ENCODE data around the gene STAU1. TPM values are rescaled to one million over a fixed set of nuclear protein-coding genes. Genes with fewer than 3 reads are reported as not detected.
A peak's percentile ranks its signal among the peaks of the same experiment; 100 is the strongest.
"Not testable (repeated sequence)": the region's sequence is repeated elsewhere in the genome, so short reads cannot be mapped to it uniquely, and the experiment has no call there.

STAU1 gene, protein sequence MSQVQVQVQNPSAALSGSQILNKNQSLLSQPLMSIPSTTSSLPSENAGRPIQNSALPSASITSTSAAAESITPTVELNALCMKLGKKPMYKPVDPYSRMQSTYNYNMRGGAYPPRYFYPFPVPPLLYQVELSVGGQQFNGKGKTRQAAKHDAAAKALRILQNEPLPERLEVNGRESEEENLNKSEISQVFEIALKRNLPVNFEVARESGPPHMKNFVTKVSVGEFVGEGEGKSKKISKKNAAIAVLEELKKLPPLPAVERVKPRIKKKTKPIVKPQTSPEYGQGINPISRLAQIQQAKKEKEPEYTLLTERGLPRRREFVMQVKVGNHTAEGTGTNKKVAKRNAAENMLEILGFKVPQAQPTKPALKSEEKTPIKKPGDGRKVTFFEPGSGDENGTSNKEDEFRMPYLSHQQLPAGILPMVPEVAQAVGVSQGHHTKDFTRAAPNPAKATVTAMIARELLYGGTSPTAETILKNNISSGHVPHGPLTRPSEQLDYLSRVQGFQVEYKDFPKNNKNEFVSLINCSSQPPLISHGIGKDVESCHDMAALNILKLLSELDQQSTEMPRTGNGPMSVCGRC
- 60.4 TPM for total RNA-seq
- long read RNA-seq, transcript STAU1-203 (13 exons, 3,211 nt), result major isoform, 12 of 85 reads
- long read RNA-seq, transcript STAU1-207 (14 exons, 3,684 nt), result minor isoform, 9 of 85 reads
- long read RNA-seq, partial matches to known transcripts, result 41 of 85 reads
- long read RNA-seq, other reads (novel, unspliced or antisense), result 19 of 85 reads

DNA sequence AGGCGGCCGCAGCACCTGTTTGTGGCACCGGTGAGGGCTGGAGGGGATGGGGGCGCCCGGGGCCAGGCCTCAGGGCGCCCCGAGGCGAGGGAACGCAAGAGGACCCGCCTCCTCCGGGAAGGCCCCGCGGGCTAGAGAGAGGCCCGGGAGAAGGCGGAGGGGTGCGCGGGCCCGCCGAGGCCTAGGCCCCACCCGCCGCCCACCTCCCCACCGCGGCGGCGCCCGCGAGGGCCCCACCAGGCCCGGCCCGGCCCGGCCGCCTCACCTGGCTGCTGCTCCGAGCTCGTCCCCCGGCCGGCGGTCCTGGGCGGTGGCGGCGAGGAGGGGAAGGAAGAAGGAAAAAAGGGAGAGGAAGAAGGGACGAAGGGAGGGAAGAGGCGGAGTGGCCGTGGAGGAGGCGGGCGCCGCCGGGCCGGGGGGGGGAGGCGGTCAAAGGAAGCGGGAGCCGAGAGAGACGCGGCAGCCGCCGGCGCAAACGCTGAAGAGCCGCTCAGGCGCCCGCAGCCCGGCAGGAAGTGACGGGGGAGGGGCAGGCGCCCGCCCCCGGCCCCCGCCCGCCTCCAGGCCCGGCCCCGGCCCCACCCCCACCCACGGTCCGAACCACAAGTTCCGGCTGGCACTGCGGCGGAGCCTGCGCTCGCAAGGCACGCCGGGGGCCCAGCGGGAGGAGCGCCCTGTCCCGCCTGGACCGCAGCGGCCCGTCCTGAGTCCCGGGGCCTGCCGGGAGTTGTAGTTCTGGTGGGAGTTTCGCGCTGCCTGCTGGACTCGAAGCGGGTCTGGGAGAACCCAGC, at the start of gene STAU1:
Gene STAU1, minus strand, starts transcription at position 484 of the 791 bp plus-strand sequence. CDS start 22,133 bp downstream, outside the sequence.
- DNase-seq, result peak; percentile 98
- ATAC-seq, result peak; percentile 98
- intact Hi-C loops (cut with micrococcal nuclease), result no loop called here

DNA sequence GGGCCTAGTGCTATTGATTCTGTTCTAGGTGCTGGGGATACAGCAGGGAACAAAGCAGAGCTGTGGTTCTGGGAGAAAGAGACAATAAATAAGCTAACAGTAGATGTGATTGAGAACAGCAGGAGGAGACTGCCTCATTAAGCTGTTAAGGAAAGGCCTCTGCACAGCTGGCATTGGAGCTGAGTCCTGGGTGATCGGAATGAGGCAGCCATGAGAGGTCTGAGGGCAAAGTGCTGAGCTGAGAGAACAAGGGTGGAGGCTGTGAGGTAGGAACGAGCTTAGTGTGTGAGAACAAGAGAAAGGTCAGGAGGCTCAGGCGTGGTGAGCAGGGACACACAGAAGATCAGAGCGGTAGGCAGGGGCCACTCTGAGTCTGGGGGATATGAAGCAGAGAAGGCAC, 49.4 kb upstream of the STAU1 start:
- ATAC-seq (no peak), DNase-seq (no peak)
- intact Hi-C loops (cut with micrococcal nuclease), result no loop called here

DNA sequence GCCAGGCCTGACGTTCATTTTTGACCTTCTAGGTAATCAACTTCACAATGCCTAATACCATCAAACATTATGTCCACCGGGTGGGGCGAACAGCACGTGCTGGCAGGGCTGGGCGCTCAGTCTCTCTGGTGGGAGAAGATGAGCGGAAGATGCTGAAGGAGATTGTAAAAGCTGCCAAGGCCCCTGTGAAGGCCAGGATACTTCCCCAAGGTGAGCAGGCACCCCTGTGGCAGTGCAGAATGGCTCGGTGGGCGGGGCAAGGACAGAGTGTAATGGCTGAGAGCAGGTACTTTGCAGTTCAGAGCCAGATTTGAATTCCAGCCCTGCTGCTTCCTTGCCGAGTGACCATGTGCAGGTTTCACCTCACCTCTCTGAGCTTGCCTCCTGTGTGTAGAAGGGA, 48.2 kb upstream of the STAU1 start:
- no peak for ATAC-seq
- DNase-seq, result no peak
- intact Hi-C loops (cut with micrococcal nuclease), result no loop called here

DNA sequence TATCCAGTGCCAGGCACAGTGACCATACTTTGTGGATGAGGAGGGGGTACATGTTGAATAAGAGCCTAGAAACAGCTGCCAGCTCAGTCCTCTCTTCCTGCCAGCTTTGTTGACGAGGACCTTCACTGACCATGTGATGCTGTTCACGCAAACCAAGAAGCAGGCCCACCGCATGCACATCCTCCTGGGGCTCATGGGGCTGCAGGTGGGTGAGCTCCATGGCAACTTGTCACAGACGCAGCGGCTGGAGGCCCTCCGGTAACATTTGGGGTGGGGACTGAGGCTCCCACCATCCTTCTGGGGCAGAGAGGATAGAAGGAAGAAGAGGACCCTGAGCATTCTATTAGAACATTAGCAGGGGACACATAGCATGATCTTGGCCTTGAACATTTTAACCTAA, 46.7 kb upstream of the STAU1 start:
- intact Hi-C loops (cut with micrococcal nuclease), result no loop called here
- ATAC-seq (no peak), DNase-seq (no peak)

DNA sequence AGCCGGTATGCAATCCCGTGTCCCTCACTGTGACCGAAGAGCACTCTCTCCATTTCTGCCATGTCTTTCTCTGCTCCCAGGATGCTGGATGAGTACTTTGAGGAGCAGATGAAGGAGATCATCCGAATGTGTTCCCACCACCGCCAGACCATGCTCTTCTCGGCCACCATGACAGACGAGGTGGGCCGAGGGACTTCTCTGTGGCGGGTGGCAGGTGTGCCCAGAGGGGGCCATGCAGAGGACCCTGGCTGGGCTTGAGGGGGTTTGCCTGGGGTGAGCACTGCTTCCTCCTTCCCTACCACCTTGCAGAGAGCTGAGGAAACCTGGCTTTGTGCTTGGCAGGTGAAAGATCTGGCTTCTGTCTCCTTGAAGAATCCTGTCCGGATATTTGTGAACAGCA, 45.1 kb upstream of the STAU1 start:
- DNase-seq (no peak), ATAC-seq (no peak)
- intact Hi-C loops (cut with micrococcal nuclease), result no loop called here

DNA sequence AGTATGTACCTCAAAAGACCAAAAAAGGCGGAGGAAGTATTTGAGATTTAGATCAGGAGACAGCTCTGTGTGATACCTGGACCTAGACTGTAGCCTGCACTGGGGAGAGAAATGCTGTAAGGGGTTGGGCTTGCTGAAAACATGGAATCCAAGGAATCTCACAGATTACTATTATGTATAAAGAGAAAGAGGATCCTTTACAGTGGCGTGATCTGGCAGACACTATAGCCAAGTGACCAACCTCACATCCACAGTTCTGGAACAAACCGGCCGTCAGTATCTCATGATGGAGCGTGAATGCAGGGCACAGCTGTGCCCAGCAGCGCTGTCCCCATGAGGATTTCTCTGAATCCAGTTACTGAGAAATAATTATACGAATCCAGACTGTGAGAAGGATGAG, 43.3 kb upstream of the STAU1 start:
- ATAC-seq, result no peak
- intact Hi-C loops (cut with micrococcal nuclease), result no loop called here
- DNase-seq, result no peak

DNA sequence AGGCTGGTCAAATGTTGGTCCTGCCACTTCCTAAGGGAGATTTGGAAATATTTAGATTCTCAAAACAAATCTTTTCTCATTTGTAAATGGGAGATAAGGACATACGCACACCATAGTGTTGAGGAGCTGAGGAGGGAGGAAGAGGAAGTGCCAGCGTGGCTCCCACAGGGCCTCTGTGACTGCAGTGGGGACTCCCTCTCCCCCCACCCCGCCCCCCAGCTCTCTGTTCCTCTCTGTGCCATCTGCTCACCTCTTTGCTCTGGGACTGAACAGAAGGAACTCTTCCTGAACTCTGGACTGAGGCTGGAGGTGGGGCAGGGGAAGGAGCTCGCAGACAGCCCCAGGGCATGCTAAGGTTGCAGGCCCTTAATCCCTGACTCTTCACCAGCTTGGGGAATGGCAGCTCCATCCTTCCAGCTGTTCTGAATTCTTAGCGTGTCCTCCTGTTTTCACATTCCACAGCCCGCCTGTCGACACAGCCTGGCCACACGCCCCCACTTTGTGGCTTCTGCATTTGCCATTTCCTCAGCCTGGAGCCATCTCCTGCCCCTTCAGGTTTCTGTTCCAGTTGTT, 42.5 kb upstream of the STAU1 start:
- peak; percentile 54 for ATAC-seq
- intact Hi-C loops (cut with micrococcal nuclease), result no loop called here
- peak; percentile 43 for DNase-seq

DNA sequence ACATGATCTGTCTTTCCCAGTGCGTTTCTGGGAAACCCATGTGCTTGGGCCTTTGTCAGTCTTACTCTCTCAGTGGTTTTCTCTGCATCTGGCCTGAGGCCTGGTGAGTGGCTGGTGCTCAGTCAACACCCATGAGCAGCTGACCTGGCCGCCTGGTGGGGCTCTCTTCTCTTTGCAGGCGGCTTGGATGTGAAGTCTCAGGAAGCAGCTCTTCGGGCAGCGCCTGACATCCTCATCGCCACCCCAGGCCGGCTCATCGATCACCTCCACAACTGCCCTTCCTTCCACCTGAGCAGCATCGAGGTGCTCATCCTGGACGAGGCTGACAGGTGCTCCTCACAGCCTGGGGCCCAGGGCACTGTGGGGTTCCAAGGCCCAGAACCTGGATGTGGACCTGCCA, 41.9 kb upstream of the STAU1 start:
- ATAC-seq (no peak), DNase-seq (no peak)
- intact Hi-C loops (cut with micrococcal nuclease), result no loop called here

DNA sequence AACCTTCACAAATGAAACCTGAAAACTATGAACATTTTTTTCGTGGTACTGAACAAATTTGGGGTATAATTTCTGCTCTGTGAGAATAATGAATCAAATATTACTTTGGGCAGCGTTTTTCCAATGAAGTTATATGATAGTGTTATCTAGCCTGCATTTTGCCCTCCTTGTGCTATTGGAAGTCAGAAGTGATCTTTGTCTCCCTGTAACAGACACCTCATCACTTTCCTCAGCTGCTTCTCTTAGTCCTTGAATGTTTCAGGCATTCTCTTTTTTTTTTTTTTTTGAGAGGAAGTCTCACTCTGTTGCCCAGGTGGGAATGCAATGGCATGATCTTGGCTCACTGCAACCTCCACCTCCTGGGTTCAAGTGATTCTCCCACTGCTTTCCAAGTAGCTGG, 41.2 kb upstream of the STAU1 start:
- no peak for DNase-seq
- no peak for ATAC-seq
- intact Hi-C loops (cut with micrococcal nuclease), result no loop called here

DNA sequence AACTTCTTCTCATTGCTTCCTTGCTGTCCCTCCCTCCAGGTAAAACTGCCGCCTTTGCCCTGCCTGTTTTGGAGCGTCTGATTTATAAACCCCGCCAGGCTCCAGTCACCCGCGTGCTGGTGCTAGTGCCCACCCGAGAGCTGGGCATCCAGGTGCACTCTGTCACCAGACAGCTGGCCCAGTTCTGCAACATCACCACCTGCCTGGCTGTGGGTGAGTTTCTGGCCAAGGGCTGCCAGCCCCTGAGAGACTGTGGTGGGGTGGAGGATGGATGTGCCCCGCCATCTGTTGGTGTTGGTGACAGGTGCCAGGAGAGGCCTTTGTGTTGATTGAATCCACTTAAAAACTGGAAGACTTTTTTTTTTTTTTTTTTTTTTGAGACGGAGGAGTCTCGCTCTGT, 40.5 kb upstream of the STAU1 start:
- no peak for ATAC-seq
- intact Hi-C loops (cut with micrococcal nuclease), result no loop called here

DNA sequence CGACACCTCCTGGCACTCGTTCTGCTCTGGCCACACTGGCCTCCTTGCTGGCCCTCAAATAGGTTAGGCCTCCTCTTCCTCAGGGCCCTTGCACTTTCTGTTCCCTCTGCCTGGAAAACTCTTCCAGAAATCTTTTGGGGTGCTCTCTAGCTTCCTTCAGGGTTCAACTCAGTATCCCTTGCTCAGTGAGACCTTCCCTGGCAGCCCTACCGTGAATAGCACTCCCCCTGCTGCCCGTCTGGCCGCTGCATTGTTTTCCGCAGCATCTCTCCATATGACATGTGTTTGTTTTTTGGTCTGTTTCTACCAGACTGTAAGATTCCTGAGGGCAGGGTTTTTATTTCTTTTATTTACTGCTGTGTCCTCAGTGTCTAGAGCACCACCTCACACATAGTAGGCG, 37.8 kb upstream of the STAU1 start:
- intact Hi-C loops (cut with micrococcal nuclease), result no loop called here
- ATAC-seq (no peak), DNase-seq (no peak)

More for the DNA sequence above, 40.5 kb upstream of the STAU1 start:
- no peak for DNase-seq

DNA sequence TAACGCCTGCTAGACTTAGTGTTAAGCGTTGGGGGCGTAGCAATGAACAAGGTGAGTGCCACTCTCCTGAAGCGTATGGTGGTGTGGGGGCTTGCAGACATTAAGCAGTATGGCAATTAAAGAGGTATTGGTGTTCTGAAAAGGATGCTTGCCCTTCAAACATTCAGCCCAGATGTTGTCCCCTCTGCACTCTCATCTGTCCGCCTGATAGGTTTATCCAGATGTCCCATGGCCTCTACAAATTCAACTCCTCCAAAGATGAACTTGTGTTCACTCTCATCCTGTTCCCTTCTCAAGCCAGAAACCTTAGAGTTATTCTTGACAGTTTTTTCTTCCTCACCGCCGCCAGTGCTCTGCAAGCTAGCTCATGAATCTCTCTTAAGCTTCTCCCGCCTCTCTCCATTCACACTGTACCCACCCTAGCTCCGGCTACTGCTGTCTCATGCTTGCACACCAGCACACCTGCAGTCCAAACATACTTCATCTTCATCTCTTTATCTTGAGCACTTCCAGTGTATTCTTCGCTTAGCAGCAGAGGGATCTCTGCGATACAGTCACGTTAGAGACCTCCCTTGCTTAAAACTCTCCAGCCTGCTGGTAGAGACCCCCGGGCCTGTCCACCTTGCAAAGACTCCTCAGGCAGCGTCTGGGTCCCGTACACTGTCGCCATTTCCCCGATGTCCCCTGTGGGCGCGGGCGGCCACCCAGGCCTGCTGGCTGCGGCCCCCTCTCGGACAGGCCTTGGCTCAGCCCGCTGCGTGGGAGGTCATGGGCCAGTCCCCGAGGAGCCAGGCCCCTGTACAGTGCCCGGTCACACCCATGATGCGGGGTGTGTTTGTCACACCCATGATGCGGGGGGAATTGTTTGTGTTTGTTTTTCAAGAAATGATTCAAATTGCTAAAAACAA, 32.0 kb upstream of the STAU1 start:
- no peak for DNase-seq
- intact Hi-C loops (cut with micrococcal nuclease), result no loop called here
- ATAC-seq, result peak; percentile 2

DNA sequence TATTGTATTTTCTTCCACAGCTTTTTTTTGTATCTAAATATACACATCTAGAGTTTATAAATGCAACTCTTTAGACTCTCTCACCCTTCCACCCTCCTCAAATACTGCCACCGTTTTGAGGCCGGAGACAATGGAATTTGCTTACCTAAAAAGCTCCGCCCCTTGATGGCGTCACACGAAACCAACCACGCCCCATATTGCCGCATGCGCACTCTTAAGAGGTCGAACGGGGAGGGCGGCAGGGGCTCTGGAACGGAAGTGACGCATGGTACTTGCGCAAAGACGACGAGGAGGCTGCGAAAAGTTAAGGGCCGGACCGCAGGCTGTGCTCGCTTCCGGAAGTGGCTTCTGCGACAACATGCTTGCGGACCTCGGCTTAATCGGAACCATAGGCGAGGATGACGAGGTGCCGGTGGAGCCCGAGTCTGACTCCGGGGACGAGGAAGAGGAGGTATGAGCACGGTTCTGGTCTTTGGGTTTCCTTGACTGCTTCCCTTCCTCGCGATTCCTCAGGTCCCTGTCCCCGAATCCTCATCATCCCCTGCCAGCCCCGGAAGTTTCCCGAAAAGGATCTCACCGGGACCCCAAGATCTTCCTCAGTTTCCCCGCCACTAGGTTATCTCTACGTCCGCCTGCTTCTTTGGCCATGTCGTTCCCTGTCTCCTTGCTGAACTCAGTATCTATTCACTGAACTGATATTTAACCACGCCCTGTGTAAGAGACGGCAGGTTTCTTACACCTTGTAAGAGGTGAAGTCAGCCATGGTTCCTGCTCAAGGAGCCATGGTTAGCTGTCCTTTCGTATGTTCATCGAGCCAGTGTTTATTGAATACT, 31.2 kb upstream of the STAU1 start, which contains the start of gene DDX27:
Gene DDX27, plus strand, starts transcription at position 326 of the 833 bp plus-strand sequence. Its CDS starts 33 bp downstream, at position 359.
- peak; percentile 98 for ATAC-seq
- DNase-seq, result peak; percentile 96
- intact Hi-C loops (cut with micrococcal nuclease), result no loop called here

DNA sequence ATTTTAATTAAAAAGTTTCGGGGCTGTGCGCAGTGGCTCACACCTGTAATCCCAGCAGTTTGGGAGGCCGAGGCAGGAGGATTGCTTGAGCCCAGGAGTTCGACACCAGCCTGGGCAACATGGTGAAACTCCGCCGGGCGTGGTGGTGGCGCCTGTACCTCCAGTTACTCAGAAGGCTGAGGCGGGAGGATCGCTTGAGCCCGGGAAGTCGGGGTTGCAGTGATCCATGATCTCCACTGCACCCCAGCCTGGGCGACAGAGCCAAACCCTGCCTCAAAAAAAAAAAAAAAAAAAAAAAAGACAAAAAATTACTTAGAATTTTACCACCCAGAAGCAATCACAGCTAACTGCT, 30.6 kb upstream of the STAU1 start:
- intact Hi-C loops (cut with micrococcal nuclease), result not testable (repeated sequence)
- peak; percentile 9 for ATAC-seq
- peak; percentile 52 for DNase-seq

DNA sequence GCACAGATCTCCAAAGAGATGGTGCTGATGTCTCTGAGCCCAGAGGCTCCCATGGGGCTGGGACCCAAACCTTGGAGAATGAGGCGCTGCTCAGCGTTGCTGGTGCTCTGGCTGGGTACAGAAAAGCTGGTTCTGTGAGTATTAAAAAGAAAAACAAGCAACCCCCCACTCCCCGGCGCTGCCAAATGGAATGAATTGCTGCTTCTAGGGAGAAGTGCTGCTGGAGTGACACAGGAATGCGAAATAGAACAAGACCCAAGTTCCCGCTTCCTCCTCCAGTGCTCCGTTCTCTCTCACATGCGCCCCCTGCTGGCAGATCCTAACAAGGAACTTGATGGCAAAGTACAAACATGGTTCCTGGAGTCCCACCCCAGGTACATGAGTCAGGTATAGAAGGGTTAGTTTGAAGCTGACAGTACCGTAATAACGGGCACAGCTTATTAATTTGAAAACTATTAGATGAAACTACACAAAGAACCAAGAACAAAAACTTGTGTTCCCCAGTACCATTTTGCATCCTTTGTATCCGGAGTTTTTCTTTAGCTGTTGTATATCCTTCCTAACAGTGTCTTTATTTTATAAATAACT, 29.0 kb upstream of the STAU1 start:
- ATAC-seq (peak; percentile 58), DNase-seq (peak; percentile 94)
- intact Hi-C loops (cut with micrococcal nuclease), result no loop called here

DNA sequence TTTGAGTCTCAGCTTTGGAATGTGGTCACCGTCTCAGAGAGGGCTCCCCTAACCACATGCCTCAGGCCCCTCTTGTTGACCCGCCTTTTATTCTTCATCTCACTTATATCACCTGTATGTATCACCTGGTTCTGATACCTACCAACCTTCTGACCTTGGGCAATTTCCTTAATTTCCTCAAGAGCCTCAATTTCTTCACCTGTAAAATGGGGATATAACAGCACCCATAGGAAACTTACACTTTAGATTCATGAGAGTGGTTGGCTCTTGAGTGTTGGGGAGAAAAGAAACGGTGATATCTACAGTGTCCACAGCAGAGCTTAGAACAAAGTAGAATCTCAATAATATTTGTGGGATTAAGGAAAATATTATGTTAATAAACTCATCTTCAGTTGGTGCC, 27.1 kb upstream of the STAU1 start:
- DNase-seq, result no peak
- ATAC-seq, result no peak
- intact Hi-C loops (cut with micrococcal nuclease), result loop anchor here (2.0 kb wide), 1 partner anchor 82 kb away; no protein-coding TSS in a partner anchor

DNA sequence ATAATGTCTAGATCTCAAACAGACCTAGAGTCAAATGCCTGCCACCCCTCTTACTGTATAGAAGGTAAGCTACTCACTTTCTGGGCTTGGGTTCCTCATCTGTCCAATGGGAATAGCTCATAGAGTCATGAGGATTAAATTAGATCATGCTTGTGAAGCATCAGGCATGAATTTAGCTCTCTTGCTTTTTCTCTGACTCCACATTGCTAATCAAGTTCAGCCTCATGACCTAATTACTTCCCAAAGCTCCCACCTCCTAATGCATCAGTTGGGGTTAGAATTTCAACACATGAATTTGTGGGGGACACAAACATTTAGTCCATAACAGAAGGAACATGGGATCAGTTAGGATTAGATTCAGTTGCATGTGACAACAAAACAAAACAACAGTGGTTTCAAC, 26.4 kb upstream of the STAU1 start:
- intact Hi-C loops (cut with micrococcal nuclease), result loop anchor here (2.0 kb wide), 1 partner anchor 82 kb away; no protein-coding TSS in a partner anchor
- ATAC-seq (no peak), DNase-seq (no peak)

Measured in left ventricle myocardium superior (tissue), 1 donor.